ENCODE measurements around the gene FOXA1. TPM values are rescaled to one million over a fixed set of nuclear protein-coding genes. Genes with fewer than 3 reads are reported as not detected.

FOXA1 gene
- total RNA-seq, 2 experiments from 2014 or later, result 0.12 to 0.19 TPM

- POLR2A ChIA-PET, result no interaction called here
- intact Hi-C loops (cut with micrococcal nuclease), result no loop called here
- H3K4me3 Mint-ChIP-seq, result no peak overlapping the region
- H3K27ac Mint-ChIP-seq, result no peak overlapping the region
- H3K9me3 Mint-ChIP-seq, result peaks cover 23% of the 10 kb centered on the region
- peaks cover under 1% of the 10 kb centered on the region for H3K36me3 Mint-ChIP-seq
- DNase-seq, result no peak
- no peaks in the 10 kb centered on the region for H3K4me1 Mint-ChIP-seq (ENCODE audit: low read depth)
- CTCF ChIA-PET, result no interaction called here
- peaks cover 14% of the 10 kb centered on the region for H3K27me3 Mint-ChIP-seq
Measured at GRCh38 chr14:37618498-37619028, 23.5 kb upstream of the FOXA1 start.

DNA sequence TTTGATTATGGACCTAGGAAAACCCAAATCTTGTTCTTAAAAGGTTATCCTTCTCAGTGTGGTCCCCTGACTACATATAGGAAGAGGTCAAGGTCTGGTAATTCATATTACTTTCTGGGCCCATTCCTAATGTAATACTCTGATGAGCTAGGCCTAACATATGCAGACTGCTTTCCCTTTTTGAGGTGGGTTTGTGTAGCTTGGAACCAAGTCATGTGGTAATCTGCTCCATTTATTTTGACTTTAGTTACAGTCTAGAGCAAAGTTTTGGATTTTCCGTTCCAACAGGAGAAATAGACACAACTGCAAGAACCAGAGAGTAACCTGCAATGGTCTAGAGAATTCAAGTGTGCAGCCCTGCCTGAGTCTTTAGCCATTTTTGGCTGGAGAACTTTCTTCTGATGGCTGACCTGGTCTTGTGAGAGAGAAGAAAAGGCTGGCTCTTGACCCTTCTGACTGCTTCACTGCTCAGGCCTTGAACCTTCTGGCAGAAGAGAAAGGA, 22.9 kb upstream of the FOXA1 start:
- H3K9me3 Mint-ChIP-seq, result peaks cover 23% of the 10 kb centered on the region
- H3K4me3 Mint-ChIP-seq, result no peak overlapping the region
- H3K36me3 Mint-ChIP-seq, result peaks cover 1% of the 10 kb centered on the region
- H3K4me1 Mint-ChIP-seq (ENCODE audit: low read depth), result no peaks in the 10 kb centered on the region
- intact Hi-C loops (cut with micrococcal nuclease), result no loop called here
- CTCF ChIA-PET, result no interaction called here
- H3K27me3 Mint-ChIP-seq, result peaks cover 9% of the 10 kb centered on the region
- no peak overlapping the region for H3K27ac Mint-ChIP-seq
- POLR2A ChIA-PET, result no interaction called here
- DNase-seq, result no peak

GRCh38 chr14:37616853-37617252, 21.8 kb upstream of the FOXA1 start:
- H3K27me3 Mint-ChIP-seq, result peaks cover 8% of the 10 kb centered on the region
- no peak overlapping the region for H3K4me3 Mint-ChIP-seq
- H3K9me3 Mint-ChIP-seq, result peaks cover 26% of the 10 kb centered on the region
- H3K36me3 Mint-ChIP-seq, result peaks cover 1% of the 10 kb centered on the region
- no peak for DNase-seq
- H3K4me1 Mint-ChIP-seq (ENCODE audit: low read depth), result no peaks in the 10 kb centered on the region
- POLR2A ChIA-PET, result no interaction called here
- CTCF ChIA-PET, result no interaction called here
- intact Hi-C loops (cut with micrococcal nuclease), result no loop called here
- H3K27ac Mint-ChIP-seq, result no peak overlapping the region

DNA sequence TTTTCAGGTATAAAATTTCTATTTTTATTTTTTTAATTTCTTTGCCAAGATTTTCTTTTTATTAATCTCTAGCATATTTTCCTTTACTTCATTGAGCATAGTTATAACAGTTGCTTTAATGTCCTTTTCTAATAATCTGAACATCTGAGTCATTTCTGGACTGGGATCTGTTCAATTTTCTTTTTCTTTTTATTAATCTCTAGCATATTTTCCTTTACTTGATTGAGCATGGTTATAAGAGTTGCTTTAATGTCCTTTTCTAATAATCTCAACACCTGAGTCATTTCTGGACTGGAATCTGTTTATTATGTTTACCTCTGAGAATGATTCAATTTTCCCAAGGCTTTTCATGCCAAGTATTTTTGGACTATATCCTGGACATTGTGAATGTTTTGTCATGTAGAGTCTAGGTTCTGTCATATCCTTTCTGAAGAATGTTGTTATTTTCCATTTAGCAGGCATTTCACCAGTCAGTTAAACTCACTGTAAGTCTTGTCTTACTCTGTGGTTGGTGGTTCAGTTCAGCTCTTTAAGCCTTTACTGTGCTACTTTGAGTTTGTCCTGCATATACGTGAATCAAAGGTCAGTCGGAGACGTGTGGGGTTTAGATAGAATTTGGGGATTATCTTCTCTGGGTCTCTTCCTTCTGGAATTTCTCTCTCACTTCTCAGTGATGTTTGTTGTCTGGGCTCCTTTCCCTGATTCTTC, 20.7 kb upstream of the FOXA1 start:
- Mint-ChIP-seq H3K4me3 (no peak overlapping the region), H3K9me3 (peaks cover 28% of the 10 kb centered on the region), H3K27me3 (peaks cover 9% of the 10 kb centered on the region), H3K36me3 (peaks cover 2% of the 10 kb centered on the region), H3K4me1 (ENCODE audit: low read depth) (no peaks in the 10 kb centered on the region), H3K27ac (no peak overlapping the region)
- no peak for DNase-seq
- intact Hi-C loops (cut with micrococcal nuclease), result no loop called here
- ChIA-PET POLR2A (no interaction called here), CTCF (no interaction called here)

DNA sequence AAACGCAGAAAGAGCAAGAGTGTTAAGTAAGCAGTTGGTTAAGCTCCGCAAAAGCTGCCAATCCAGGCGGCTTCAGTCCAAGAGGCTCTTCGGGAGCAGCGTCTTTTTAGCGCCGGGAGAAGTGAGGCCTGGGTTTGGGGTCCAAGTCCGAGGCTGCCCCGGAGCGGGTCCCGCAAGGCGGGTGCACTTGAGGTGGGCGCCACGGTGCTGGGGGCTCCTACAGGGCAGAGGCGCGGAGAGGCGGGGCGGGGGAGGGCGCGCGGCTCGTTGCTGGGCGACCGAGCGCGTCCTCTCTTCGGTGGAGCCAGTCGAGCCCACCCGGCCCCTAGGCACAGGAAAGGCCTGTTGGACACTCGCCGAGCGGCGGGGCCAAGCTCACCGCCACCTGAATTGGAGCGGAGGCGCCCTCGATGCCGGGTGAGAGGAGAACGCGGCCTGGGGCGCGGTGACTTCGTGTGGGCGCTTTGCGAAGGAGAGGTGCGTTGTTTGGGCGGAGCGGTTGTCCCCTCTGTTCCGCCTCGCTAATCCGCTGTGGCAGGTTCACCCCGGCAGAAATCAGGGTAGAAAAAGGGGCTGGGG, 16.0 kb upstream of the FOXA1 start:
- H3K9me3 Mint-ChIP-seq, result peaks cover 24% of the 10 kb centered on the region
- POLR2A ChIA-PET, result no interaction called here
- H3K36me3 Mint-ChIP-seq, result peaks cover 6% of the 10 kb centered on the region
- CTCF ChIA-PET, result interaction anchor here (0.7 kb wide), 1 partner anchor 14 kb away, joined by 3 read pairs; no protein-coding TSS in a partner anchor
- no peak for DNase-seq
- H3K4me3 Mint-ChIP-seq, result no peak overlapping the region
- no peak overlapping the region for H3K27ac Mint-ChIP-seq
- H3K4me1 Mint-ChIP-seq (ENCODE audit: low read depth), result no peaks in the 10 kb centered on the region
- H3K27me3 Mint-ChIP-seq, result peaks cover 15% of the 10 kb centered on the region
- intact Hi-C loops (cut with micrococcal nuclease), result no loop called here

GRCh38 chr14:37608649-37609048, 13.6 kb upstream of the FOXA1 start:
- intact Hi-C loops (cut with micrococcal nuclease), result no loop called here
- Mint-ChIP-seq H3K4me3 (no peak overlapping the region), H3K9me3 (peaks cover 9% of the 10 kb centered on the region), H3K36me3 (peaks cover 6% of the 10 kb centered on the region), H3K4me1 (ENCODE audit: low read depth) (no peaks in the 10 kb centered on the region), H3K27ac (no peak overlapping the region), H3K27me3 (peaks cover 21% of the 10 kb centered on the region)
- no peak for DNase-seq
- CTCF ChIA-PET, result no interaction called here
- POLR2A ChIA-PET, result no interaction called here

DNA sequence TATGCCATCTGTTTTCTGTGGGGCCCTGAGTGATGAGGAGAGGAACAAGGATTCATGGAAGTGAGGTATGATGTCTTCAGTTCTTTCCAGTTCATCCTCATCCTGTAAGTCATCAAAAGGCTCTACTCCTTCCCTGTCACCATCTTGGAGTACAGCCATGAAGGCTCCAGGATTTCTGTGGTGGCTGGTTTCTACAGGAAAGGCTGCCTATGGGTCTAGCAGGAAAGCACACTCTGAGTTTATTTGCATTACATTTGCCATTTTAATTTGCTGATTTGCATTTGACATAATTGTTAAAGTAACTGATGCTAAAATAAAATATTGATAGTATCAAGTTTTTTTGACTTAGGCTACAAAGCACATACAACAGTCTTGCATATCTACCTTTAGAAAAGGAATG, 11.6 kb upstream of the FOXA1 start:
- POLR2A ChIA-PET, result no interaction called here
- H3K36me3 Mint-ChIP-seq, result peaks cover 4% of the 10 kb centered on the region
- no peaks in the 10 kb centered on the region for H3K4me1 Mint-ChIP-seq (ENCODE audit: low read depth)
- peaks cover 8% of the 10 kb centered on the region for H3K9me3 Mint-ChIP-seq
- DNase-seq, result no peak
- CTCF ChIA-PET, result no interaction called here
- intact Hi-C loops (cut with micrococcal nuclease), result no loop called here
- no peak overlapping the region for H3K27ac Mint-ChIP-seq
- H3K4me3 Mint-ChIP-seq, result no peak overlapping the region
- H3K27me3 Mint-ChIP-seq, result peaks cover 36% of the 10 kb centered on the region

DNA sequence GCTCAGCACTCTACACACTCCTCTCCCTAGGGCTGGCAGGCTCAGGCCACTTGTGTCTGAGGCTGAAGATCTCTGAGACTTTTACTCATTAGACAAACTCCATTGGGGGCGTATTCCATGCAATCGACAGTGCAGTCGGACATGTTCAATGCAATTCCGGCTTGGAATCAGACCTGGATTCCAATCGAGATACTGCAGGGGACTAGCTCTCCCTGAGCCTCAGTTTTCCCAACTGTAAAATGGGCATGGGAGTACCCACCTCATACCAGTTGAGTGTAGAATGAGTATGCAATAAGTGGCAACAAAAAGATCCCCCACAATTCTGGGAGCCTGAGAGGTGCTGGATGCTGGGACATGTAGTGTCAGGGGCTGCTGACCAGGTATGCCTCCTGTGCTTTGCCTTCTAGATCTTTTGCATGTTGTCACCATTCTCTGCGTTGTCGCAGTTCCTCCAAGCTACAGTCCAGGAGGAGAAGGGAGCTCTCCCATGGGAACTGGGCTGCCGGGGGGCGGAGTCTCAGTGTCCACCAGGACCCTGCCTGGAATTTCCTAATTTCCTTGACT, 8.7 kb upstream of the FOXA1 start:
- Mint-ChIP-seq H3K9me3 (peaks cover 4% of the 10 kb centered on the region), H3K27me3 (peaks cover 56% of the 10 kb centered on the region), H3K4me1 (ENCODE audit: low read depth) (peaks cover 10% of the 10 kb centered on the region), H3K36me3 (peaks cover 8% of the 10 kb centered on the region), H3K27ac (no peak overlapping the region), H3K4me3 (no peak overlapping the region)
- ChIA-PET CTCF (no interaction called here), POLR2A (no interaction called here)
- DNase-seq, result no peak
- intact Hi-C loops (cut with micrococcal nuclease), result no loop called here

- Mint-ChIP-seq H3K27me3 (peaks cover 63% of the 10 kb centered on the region), H3K27ac (no peak overlapping the region), H3K4me3 (no peak overlapping the region), H3K36me3 (peaks cover 9% of the 10 kb centered on the region), H3K9me3 (peaks cover 6% of the 10 kb centered on the region), H3K4me1 (ENCODE audit: low read depth) (peaks cover 16% of the 10 kb centered on the region)
- ChIA-PET POLR2A (no interaction called here), CTCF (no interaction called here)
- intact Hi-C loops (cut with micrococcal nuclease), result no loop called here
- DNase-seq, result no peak
Measured at GRCh38 chr14:37602605-37603453, 7.8 kb upstream of the FOXA1 start.

DNA sequence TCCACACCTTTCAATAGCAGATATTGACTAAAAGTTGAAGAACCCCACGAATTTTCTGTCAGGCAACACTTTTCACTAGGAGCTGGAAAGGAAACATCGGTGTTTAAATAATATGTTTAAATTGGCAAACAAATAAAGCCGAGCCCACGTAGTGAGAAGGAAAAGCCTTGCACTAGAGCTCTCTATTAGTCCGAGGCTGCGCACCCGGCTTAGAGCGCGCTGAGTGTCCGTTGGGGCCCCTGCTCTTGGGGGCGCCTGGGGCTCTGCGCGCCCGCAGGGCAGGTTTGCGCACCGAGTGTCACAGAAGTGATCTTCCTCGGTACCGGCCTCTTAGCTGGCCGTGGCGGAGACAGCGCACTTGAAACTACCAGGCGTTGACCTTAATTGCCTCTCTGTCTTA, 6.8 kb upstream of the FOXA1 start:
- POLR2A ChIA-PET, result no interaction called here
- Mint-ChIP-seq H3K27me3 (peaks cover 72% of the 10 kb centered on the region), H3K27ac (no peak overlapping the region), H3K4me3 (no peak overlapping the region), H3K4me1 (ENCODE audit: low read depth) (peaks cover 16% of the 10 kb centered on the region), H3K9me3 (peaks cover 6% of the 10 kb centered on the region), H3K36me3 (peaks cover 9% of the 10 kb centered on the region)
- CTCF ChIA-PET, result no interaction called here
- no peak for DNase-seq
- intact Hi-C loops (cut with micrococcal nuclease), result no loop called here

GRCh38 chr14:37600880-37601741, 6.1 kb upstream of the FOXA1 start:
- H3K9me3 Mint-ChIP-seq, result peaks cover 6% of the 10 kb centered on the region
- CTCF ChIA-PET, result no interaction called here
- intact Hi-C loops (cut with micrococcal nuclease), result no loop called here

More at GRCh38 chr14:37600880-37601741, 6.1 kb upstream of the FOXA1 start:
- H3K27ac Mint-ChIP-seq, result no peak overlapping the region
- peaks cover 9% of the 10 kb centered on the region for H3K36me3 Mint-ChIP-seq
- DNase-seq, result no peak
- no peak overlapping the region for H3K4me3 Mint-ChIP-seq
- POLR2A ChIA-PET, result no interaction called here
- peaks cover 20% of the 10 kb centered on the region for H3K4me1 Mint-ChIP-seq (ENCODE audit: low read depth)
- H3K27me3 Mint-ChIP-seq, result peaks cover 75% of the 10 kb centered on the region
